Right renal pelvis (tissue), 4 donors: ENCODE measurements around the gene SUPT20HL1. TPM values are rescaled to one million over a fixed set of nuclear protein-coding genes. Genes with fewer than 3 reads are reported as not detected.
"Not testable (repeated sequence)": the region's sequence is repeated elsewhere in the genome, so short reads cannot be mapped to it uniquely, and the experiment has no call there.

Experiments
- DNase-seq, 4 donors: peaks; one replicate each; pipeline ENCODE4 v3.0.0-alpha.2; 2013; ENCODE audit warnings: low read depth in 4 of 4, low spot score in 3 of 4, missing footprints in 1 of 4
- polyA plus RNA-seq, 4 donors: library from polyadenylated mRNA; unstranded; fragments of 120-200 nt; gene quantifications; one replicate each; pipeline ENCODE4 v1.2.1, GENCODE V29; 2013; ENCODE audit not compliant: insufficient read length in 4 of 4

The SUPT20HL1 gene
- polyA plus RNA-seq, 4 donors, result not detected

GRCh38 chrX:24362089-24362745 is 1.8 kb downstream of the SUPT20HL1 start:
- not testable (repeated sequence) for DNase-seq

GRCh38 chrX:24363432-24364181 is 3.2 kb downstream of the SUPT20HL1 start:
- not testable (repeated sequence) for DNase-seq

DNA sequence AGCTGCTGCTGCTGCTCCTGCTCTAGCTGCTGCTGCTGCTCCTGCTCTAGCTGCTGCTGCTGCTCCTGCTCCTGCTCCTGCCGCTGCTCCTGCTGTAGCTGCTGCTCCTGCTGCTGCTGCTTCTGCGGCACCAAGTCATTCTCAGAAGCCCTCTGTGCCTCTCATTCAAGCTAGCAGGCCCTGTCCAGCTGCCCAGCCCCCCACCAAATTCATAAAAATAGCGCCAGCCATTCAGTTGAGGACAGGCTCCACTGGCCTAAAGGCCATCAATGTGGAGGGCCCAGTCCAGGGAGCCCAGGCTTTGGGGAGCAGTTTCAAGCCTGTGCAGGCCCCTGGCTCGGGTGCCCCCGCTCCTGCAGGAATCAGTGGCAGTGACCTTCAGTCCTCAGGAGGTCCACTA is 3.9 kb downstream of the SUPT20HL1 start:
- DNase-seq, result no peak

DNA sequence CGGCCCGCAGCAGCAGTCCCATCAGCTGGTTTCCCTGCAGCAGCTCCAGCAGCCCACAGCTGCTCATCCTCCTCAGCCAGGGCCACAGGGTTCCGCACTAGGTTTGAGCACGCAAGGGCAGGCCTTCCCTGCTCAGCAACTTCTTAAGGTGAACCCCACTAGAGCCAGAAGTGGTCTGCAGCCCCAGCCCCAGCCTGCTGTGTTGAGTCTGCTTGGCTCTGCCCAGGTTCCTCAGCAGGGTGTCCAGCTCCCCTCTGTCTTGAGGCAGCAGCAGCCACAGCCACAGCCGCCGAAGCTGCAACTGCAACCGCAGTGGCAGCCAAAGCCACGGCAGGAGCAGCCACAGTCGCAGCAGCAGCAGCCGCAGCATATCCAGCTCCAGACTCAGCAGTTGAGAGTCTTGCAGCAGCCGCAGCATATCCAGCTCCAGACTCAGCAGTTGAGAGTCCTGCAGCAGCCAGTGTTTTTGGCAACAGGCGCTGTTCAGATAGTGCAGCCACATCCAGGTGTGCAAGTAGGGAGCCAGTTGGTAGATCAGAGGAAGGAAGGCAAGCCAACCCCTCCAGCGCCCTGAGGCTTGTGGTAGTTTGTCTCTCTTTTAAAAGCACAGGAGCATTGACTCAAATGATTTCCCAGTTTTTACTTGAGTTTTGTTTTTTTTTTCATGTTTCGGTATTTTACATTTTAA is 4.6 kb downstream of the SUPT20HL1 start:
- no peak for DNase-seq

- not testable (repeated sequence) for DNase-seq
These were observed 6.4 kb downstream of the SUPT20HL1 start for GRCh38 chrX:24366762-24367400.

- no peak for DNase-seq
These were observed 9.4 kb downstream of the SUPT20HL1 start for GRCh38 chrX:24369816-24370215.

DNA sequence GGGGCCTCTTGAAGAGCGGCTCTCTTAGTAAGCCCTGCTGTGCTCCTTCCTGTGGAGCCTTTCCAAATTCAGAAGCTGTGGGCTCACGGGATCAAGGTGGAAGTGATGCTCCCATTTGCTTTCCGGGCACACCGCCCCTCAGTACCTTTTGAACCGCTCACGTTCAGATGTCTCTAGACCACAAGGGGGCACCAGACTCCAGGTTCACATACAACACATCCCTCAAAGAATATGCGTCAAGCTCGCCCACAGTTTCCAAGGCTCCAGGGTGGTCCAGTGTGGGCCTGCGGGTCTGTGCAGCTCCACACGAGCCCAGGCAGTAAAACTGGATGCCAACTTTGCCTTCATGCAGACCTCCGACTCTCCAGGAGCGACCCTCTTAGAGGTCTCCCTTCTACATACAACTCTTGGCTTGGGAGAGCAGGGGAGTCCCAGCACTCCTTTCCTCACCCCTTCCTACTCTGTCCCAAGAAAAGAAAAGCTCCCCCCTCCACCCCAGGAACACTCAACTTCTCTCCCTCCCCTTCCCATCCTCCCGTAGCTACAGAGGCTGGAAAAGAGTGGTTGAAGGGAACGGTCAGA is 11.0 kb downstream of the SUPT20HL1 start:
- peak; percentile 32 to 56 (median 40) for DNase-seq

DNA sequence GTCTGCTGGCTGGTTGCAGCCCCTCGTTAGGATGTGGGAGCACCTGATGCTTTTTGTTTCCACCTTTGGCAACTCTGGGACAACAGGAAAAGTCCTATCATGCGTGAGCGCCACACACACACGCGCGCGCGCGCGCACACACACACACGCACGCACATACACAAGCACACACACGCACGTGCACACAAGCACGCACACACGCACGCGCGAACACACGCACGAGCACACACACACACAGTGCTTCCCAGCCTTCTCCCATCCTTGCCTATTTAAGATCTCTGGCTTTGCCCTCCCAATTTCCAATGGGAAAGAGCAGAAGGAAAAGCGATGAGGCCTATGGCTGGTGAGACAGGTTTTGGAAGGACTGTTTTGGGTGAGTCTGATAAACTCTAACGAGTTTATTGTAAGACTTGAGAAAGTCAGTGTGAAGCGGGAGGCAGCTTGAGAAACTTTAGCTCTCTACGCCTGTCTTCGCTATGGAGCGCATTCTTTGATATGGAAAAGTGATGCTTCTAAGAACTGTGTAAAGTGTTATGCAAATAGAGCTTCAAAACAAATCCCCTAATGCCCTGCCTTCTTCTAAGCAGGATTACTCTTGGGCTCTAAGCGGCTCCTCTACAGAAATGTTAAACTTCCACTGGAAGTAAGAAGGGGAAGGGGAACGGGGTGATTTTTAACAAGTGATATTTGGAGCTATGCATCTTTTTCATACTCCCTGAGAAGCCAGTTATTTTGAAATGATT is 11.8 kb downstream of the SUPT20HL1 start:
- DNase-seq, result no peak

GRCh38 chrX:24375600-24376131 is 15.2 kb downstream of the SUPT20HL1 start:
- DNase-seq, result no peak

DNA sequence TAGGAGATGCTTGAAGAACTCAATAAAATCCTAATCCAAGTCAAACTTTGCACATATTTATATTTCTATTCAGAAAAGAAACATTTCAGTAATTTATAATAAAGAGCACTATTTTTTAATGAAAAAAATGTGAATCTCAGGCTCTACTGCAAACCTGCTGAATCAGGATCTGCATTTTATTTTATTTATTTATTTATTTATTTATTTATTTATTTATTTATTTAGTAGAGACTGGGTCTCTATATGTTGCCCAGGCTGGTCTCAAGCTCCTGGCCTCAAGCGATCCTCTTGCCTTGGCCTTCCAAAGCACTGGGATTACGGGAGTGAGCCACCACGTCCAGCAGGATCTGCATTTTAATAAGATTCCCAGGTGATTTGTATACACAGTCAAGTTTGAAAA is 16.0 kb downstream of the SUPT20HL1 start:
- no peak for DNase-seq

DNA sequence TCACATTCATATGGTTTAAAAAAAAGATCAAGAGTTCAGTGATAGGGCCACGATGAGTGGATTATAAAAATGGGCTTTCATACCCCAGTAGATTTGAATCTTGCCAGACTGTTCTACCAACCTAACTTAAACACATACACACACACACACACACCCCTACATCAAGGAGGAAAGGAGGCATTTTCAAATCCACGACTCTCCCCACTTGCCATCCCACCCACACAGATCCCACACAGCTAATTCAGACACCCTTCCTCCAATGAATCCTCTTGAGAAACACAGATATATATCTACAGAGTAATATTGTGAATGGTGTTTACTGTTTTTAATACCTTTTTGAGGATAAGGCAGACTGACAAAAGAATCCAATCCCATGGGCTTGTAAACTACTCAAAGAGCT is 16.8 kb downstream of the SUPT20HL1 start:
- DNase-seq, result no peak

DNA sequence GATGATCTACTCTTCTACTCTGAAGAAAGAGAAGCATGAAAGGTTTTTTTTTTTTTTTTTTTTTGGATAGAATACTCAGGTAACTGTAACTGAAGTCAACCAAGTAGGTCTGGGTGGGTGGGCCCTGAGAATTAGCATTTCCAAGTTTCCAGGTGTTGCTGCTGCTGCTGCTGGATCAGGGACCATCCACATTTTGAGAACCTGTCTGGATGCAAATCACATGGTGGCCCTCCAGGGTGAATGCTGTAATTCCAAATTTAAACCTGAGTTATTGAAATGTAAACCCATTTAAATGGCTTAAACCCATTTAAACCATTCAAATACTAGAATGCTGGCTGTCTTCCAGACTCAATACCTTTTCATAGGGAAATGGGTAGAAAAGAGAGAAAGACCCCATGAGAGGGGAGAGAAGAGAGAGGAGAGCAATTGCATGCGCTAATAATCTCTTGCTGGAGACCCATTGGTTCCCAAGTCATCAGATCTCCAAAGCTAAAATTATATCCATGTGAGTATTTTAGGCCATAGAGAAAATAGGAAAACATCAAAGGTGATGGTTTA is 17.6 kb downstream of the SUPT20HL1 start:
- no peak for DNase-seq

DNA sequence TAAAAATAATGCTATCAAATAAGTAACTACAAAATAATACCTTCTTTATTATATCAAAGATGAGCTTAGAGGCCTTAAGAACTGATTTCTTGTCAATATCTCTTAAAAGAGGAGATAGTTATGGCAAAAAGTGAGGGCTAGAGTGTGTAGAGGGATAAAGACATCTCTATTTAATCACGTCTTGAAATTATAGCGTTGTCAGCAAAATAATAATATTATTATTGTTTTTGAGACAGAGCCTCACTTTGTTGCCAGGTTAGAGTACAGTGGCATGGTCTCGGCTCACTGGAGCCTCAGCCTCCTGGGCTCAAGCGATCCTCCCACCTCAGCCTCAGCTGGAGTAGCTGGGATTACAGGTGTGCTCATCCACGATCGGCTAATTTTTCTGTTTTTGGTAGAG is 18.3 kb downstream of the SUPT20HL1 start:
- DNase-seq, result no peak

GRCh38 chrX:24380262-24381187 is 20.1 kb downstream of the SUPT20HL1 start:
- no peak for DNase-seq

GRCh38 chrX:24382315-24382714 is 21.9 kb downstream of the SUPT20HL1 start:
- DNase-seq, result not testable (repeated sequence)

- DNase-seq, result no peak
These were observed 27.3 kb downstream of the SUPT20HL1 start for GRCh38 chrX:24387724-24388123.

GRCh38 chrX:24391389-24391788 is 30.9 kb downstream of the SUPT20HL1 start:
- no peak for DNase-seq

DNA sequence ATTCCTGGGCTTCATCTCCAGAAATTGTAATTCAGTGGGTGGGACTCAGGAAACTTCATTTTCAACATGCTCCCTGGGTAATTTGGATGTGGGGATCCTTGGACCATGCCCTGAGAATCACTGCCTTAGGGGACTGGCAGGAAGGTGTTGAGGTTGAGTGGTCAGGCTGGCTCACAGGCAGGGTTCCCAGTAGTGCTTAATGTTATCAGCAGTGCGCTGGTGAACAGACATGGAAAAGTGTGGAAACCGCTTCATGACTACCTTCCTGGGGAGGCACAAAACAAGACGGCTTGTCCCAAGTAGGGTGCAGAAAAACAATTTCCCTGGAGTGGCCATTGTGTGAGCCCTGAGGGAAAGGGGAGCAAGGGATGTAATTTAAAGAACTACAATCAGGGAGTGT is 31.4 kb downstream of the SUPT20HL1 start:
- DNase-seq, result no peak
